Esophagus mucosa (tissue), 1 donor: ENCODE measurements around the gene SLC2A11. TPM values are rescaled to one million over a fixed set of nuclear protein-coding genes. Genes with fewer than 3 reads are reported as not detected.

Source experiments
- ATAC-seq: fragments of 200-7000 bp; cut with Tn5 transposase; one replicate; pipeline ENCODE4 v1.9.1; 2020
- total RNA-seq: library from RNA; stranded (reverse); gene quantifications from one replicate; pipeline ENCODE4 v1.2.4, GENCODE V29; 2023
- donor health status: DM: yes; HTN: yes; CAD: no.

The SLC2A11 gene, protein sequence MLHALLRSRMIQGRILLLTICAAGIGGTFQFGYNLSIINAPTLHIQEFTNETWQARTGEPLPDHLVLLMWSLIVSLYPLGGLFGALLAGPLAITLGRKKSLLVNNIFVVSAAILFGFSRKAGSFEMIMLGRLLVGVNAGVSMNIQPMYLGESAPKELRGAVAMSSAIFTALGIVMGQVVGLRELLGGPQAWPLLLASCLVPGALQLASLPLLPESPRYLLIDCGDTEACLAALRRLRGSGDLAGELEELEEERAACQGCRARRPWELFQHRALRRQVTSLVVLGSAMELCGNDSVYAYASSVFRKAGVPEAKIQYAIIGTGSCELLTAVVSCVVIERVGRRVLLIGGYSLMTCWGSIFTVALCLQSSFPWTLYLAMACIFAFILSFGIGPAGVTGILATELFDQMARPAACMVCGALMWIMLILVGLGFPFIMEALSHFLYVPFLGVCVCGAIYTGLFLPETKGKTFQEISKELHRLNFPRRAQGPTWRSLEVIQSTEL
- total RNA-seq: 1.2 TPM

DNA sequence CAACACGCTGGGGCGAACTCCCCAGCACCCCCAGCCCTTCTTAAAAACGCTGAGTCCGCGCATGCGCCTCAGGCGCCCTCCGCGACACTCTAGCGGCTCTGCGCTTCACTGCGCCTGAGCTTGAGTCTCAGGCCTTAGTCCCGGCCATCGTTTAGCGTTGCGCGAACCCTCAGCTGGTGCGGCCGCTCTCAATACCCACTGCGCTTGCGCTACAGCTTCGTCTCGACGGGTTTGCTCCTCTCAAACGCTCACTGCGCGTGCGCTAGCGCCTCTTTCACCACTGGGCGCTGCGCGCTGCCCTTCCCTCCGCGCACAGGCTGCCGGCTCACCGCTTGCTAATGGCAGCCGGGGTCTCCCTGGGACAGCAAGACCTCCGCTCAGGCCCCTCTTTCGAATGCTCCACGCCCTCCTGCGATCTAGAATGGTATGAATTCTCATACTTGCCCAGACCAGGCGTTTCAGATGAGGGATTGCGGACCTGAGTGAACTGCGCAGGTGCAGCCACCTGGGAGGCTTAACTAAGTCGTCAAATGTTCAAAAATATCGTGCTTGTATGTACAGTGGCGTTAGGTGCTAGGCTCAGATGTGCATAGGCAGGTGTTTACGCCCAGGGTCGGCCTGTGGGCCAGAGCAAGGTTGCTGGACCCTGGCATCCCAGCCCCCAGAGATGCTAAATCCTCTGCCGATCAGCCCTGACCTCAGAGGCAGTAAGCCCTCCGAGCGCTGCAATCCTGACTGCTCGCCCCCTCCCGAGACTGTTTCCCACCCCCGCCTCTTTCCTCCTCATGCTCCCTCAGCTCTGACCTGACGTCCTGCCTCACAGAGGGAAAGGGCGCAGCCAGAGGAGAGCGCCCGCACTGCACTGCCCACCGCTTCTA, at the start of gene SLC2A11:
Gene SLC2A11, plus strand, starts transcription at position 270 of the 878 bp plus-strand sequence. Its CDS starts 125 bp downstream, at position 395.
- ATAC-seq: peak; percentile 97

DNA sequence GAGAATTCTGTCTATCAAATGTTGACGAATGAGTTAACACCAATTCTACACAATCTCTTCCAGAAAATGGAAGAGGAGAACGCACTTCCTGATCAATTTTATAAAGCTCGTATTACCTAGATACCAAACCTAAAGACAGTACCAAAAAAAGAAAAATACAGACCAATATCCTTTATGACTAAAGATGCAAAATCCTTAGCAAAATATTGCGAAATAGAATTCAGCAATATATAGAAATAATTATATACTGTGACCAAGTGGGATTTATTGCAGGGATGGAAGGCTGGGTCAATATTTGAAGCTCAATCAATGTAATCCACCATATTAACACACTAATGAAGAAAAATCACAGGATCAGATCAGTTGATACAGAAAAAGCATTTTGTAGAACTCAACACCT, 45.3 kb upstream of the SLC2A11 start:
- ATAC-seq: no peak

GRCh38 chr22:23815541-23816155, 42.0 kb upstream of the SLC2A11 start:
- ATAC-seq: no peak

- peak; percentile 37 for ATAC-seq
Observed at GRCh38 chr22:23816156-23816976, 41.3 kb upstream of the SLC2A11 start.

GRCh38 chr22:23817146-23817545, 40.5 kb upstream of the SLC2A11 start:
- no peak for ATAC-seq

- ATAC-seq: no peak
Observed at GRCh38 chr22:23818541-23818940, 39.1 kb upstream of the SLC2A11 start.

GRCh38 chr22:23820748-23821211, 36.9 kb upstream of the SLC2A11 start:
- no peak for ATAC-seq

- ATAC-seq: peak; percentile 23
Observed at GRCh38 chr22:23822101-23822671, 35.5 kb upstream of the SLC2A11 start.

DNA sequence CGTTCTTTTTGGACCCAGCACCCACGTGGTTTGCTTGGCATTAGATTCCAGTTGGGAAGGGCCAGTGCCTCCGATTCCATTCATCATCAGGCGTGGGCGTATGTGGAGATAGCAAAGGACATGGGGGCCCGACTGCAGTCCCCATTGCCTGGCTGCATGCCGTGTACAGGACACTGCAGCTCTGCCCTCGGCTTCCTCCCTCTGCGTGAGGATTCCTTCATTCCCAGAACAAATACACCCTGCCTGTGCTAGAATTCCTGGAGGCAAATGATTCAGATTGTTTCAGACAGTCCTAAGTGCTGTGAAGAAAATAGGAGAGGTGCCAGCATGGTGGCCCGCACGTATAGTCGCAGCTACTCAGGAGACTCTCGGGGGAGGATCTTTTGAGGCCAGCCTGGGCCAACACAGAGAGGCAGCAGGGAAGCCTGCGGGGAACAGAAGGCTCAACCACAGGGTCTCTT, 34.3 kb upstream of the SLC2A11 start:
- ATAC-seq: no peak

DNA sequence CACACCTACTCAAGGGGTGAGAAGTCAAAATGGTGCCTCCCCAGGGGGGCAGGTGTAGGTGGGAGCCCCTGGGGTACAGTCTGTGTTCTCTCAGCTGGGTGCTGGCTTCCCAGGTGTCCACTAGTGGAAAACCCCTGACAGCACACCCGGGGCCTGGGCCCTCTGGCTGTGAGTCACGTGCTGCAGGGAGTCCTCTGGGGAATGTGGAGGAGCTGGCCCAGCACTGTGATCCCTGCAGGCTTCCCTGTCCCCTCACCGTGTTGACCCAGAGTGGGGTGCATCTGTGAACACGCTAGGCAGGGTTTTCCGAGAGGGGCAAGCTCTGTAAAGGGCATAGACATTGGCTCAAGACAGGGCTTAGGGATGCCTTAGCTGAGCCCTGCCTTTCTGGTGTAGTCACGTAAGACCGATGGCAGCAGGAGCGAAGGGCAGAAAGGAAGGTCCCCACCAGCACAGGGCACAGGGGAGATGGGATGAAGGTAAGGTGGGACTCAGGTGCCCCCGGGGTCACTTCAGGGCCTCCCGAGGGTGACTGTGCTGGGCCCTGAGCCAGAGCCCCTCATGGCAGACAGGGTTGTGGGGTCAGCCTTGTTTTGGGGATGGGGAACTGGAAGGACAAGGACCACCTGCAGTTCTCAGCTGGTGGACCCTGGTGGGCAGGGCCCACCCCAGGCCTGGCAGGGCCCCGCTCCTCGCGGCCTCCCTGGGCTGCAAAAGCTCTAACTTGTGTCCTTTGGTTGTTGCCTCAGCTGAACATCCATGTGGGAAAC, 33.0 kb upstream of the SLC2A11 start:
- ATAC-seq: no peak

DNA sequence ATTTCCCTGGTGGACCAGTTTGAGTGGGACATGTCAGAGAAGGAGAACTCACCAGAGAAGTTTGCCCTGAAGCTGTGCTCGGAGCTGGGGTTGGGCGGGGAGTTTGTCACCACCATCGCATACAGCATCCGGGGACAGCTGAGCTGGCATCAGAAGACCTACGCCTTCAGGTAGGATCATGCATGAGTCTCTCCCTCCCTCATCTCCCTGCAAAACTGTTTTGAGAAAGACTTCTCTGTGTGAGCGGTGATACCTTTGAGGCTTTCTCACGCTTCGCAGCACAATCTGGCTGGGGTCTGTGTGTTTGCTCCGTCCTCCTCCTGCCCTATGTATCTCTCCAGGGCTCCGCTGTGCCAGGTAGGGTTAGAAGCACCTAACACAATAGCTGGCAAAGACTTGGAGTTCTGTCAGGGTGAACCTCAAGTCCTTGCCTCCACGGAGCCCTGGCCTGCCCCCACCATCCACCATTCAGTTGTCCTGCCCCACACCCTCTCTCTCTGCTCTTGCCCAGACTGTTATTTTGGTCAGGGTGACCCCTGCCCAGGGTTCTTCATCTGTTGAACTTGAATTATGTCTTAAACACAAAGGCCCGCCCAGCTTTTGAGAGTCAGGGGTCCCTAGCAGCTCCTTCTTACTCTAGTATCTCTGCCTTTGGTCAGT, 32.3 kb upstream of the SLC2A11 start:
- ATAC-seq: no peak

- no peak for ATAC-seq
Observed at GRCh38 chr22:23826510-23827350, 30.9 kb upstream of the SLC2A11 start.

DNA sequence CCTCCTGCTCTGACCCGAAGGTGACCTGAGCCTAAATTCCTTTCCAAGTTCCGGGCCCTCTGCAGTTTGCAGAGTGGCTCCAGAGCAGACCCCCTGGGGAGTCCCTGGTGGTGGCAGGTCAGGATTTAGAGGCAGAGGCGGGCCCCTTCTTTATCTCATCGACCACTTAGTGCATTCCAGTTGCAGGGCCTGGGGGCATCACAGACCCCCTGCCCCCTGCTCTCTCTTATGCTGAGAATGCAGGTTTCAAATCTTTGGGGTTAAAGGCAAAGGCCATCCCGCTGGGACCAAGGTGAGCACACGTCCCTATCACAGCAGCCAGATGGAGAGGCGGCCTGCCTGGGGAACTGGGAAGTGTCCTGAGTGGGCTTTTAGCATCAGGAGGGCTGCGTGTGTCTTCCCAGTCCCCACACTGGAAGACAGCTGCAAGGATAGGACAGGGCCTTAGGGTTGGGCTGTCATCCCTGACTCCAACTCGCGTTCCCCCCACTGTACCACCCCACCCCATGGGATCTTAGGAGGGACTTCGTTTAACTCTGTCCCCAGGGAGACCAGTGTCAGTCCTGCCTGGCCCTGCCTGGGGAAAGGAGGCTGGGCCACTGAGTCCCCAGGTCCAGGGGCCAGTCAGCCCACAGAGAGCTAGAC, 30.2 kb upstream of the SLC2A11 start:
- ATAC-seq: no peak

DNA sequence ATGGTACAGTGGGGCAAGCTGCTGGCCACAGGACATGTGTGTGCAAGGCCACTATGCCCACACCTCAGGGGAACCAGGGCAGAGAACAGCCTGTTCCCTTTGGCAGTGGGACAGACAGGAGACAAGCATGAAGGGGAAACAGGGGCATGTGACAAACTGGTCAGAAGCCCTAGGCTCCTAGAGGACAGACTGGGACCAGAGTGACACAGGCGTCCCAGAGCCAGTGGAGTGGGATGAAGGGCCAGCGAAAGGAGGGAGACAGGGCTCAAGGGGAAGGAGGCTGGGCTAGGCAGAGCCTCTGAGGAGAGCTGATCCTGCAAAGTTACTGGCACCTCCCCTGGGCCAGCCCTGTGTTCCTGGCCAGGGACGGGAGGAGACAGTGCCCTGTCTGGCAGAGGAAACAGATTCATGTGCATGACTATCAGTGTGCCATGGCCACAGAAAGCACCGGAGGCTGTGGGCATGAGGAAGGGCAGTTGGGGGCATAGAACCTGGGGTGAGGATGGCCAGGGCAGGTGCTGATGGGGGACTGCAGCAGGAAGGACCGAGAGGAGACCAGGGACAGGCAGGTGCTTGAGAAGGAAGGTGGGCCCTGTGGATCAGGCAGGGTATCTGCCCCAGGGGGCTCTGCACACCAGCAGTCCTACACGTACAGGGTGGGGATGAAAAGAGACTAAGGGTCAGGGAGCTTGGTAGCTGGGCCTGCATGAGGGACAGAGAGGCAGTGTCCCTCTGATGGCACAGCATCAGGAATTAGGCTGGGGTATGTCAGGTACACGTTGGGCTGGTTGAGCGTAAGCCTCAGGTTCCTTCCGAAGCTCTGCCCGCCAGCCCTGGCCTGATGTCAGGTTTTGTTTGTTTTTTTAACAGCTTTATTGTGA, 28.6 kb upstream of the SLC2A11 start:
- no peak for ATAC-seq

DNA sequence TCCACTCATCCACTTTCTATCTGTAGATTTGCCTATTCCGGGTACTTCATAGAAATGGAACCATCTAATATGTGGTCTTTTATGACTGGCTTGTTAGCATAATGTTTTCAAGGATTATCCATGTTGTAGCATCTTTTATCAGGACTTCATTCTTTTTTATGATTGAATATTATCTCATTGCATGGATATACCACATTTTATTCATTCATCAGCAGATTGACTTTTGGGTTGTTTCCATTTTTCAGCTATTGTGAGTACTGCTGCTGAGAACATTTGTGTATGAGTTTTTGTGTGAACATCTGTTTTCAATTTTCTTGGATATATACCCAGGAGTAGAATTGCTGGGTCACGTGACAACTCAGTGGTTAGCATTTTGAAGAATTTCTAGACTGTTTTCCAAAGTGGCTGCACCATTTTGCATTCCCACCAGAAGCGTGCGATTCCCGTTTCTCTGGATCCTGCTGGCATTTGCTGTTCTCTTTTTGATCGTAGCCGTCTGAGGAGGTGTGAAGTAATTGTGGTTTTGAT, 27.8 kb upstream of the SLC2A11 start:
- no peak for ATAC-seq

DNA sequence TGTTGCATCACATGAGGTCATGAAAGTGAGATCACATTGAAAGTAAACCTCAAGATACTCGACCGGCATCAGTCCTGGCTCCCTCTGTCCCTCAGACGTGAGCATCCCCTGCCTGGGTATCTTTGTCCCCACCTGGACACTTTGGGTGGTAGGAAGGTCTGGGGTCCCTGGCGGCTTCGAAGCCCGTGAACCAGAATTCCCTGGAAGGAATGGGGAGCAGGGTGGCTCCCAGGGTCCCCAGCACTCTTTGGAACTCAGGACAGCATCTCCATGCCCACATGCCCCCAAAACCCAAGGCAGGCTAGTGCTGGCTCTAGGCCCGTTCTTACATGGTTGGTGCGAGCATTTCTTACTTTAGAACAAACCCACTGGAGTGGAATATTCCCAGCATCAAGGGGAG, 26.4 kb upstream of the SLC2A11 start:
- ATAC-seq: no peak

DNA sequence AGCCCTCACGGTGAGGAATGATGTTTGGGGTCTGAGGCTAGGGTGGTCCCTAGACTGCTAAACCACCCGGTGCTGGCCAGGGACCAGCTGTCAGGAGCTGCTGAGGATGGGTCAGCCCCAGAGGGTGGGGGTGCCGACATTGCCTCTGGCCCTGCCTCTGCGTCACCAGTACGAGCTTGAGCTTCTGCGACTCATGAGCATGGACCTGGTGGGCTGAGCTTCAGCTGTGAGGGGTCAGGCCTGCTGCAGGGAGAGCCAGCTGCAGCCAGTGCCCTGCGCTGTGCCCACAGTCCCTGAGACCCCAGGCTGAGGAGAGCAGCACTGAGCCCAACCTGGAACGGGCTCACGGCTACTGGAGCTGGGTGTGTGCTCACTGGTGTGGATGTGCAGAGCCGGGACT, 25.9 kb upstream of the SLC2A11 start:
- peak; percentile 4 for ATAC-seq
